ENCODE data around the gene AGMO.

The AGMO gene

GRCh38 chr7:15218261-15218660 lies 343.6 kb downstream of the AGMO start:
- no peak for DNase-seq (ENCODE audit: low spot score)

- no peak for DNase-seq (ENCODE audit: low spot score)
Measured at GRCh38 chr7:15215616-15216015, 346.2 kb downstream of the AGMO start.

GRCh38 chr7:15214976-15215375 lies 346.8 kb downstream of the AGMO start:
- DNase-seq (ENCODE audit: low spot score) = no peak

GRCh38 chr7:15213093-15213492 lies 348.7 kb downstream of the AGMO start:
- DNase-seq (ENCODE audit: low spot score) = no peak

- DNase-seq (ENCODE audit: low spot score) = no peak
Measured at GRCh38 chr7:15209429-15209828, 352.4 kb downstream of the AGMO start.

- DNase-seq (ENCODE audit: low spot score) = no peak
Measured at GRCh38 chr7:15204421-15204820, 357.4 kb downstream of the AGMO start.

GRCh38 chr7:15199482-15199881 lies 362.3 kb downstream of the AGMO start:
- DNase-seq (ENCODE audit: low spot score) = peak; percentile 34

GRCh38 chr7:15197042-15197977 lies 364.5 kb downstream of the AGMO start:
- no peak for DNase-seq (ENCODE audit: low spot score)

GRCh38 chr7:15178065-15178464 lies 383.8 kb downstream of the AGMO start:
- DNase-seq (ENCODE audit: low spot score) = no peak

GRCh38 chr7:15176089-15176488 lies 385.7 kb downstream of the AGMO start:
- no peak for DNase-seq (ENCODE audit: low spot score)

- DNase-seq (ENCODE audit: low spot score) = no peak
Measured at GRCh38 chr7:15175152-15175551, 386.7 kb downstream of the AGMO start.

- no peak for DNase-seq (ENCODE audit: low spot score)
Measured at GRCh38 chr7:15174485-15174884, 387.3 kb downstream of the AGMO start.

GRCh38 chr7:15168489-15168888 lies 393.3 kb downstream of the AGMO start:
- DNase-seq (ENCODE audit: low spot score) = no peak

GRCh38 chr7:15167912-15168311 lies 393.9 kb downstream of the AGMO start:
- no peak for DNase-seq (ENCODE audit: low spot score)

- no peak for DNase-seq (ENCODE audit: low spot score)
Measured at GRCh38 chr7:15166620-15167019, 395.2 kb downstream of the AGMO start.

GRCh38 chr7:15159261-15159660 lies 402.6 kb downstream of the AGMO start:
- DNase-seq (ENCODE audit: low spot score) = no peak

GRCh38 chr7:15158141-15158810 lies 403.5 kb downstream of the AGMO start:
- DNase-seq (ENCODE audit: low spot score) = no peak

Data from NAMALWA (cell line).